Measurements from ENCODE around the gene TTC1.
"Not testable (repeated sequence)": the region's sequence is repeated elsewhere in the genome, so short reads cannot be mapped to it uniquely, and the experiment has no call there.

DNA sequence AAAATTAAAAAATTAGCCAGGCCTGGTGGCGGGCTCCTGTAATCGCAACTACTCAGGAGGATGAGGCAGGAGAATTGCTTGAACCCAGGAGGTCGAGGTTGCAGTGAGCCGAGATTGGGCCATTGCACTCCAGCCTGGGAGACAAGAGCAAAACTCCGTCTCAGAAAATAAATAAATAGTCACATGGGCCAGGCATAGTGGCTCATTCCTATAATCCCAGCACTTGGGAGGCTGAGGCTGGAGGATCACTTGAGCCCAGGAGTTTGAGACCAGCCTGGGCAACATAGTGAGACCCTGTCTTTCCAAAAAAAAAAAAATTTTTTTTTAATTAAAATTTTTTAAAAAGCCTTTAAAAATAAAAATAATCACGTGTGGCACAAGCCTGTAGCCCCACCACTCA, 5.3 kb downstream of the TTC1 start:
- TF ChIP-seq, protein P1, sequence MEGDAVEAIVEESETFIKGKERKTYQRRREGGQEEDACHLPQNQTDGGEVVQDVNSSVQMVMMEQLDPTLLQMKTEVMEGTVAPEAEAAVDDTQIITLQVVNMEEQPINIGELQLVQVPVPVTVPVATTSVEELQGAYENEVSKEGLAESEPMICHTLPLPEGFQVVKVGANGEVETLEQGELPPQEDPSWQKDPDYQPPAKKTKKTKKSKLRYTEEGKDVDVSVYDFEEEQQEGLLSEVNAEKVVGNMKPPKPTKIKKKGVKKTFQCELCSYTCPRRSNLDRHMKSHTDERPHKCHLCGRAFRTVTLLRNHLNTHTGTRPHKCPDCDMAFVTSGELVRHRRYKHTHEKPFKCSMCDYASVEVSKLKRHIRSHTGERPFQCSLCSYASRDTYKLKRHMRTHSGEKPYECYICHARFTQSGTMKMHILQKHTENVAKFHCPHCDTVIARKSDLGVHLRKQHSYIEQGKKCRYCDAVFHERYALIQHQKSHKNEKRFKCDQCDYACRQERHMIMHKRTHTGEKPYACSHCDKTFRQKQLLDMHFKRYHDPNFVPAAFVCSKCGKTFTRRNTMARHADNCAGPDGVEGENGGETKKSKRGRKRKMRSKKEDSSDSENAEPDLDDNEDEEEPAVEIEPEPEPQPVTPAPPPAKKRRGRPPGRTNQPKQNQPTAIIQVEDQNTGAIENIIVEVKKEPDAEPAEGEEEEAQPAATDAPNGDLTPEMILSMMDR (IDR thresholded peaks at IDR 0.05) = not testable (repeated sequence)
- TF ChIP-seq POLR2A (IDR thresholded peaks at IDR 0.05) = not testable (repeated sequence)
